EL (cell line): ENCODE measurements around the gene CCNI.
"Not testable (repeated sequence)": the region's sequence is repeated elsewhere in the genome, so short reads cannot be mapped to it uniquely, and the experiment has no call there.

Experiments
- DNase-seq: peaks from one replicate; pipeline ENCODE4 v3.0.0-alpha.2; 2016

Gene CCNI

GRCh38 chr4:77080806-77081205, 5.0 kb upstream of the CCNI start:
- not testable (repeated sequence) for DNase-seq

GRCh38 chr4:77079281-77079680, 3.5 kb upstream of the CCNI start:
- no peak for DNase-seq

GRCh38 chr4:77078401-77078800, 2.6 kb upstream of the CCNI start:
- no peak for DNase-seq

GRCh38 chr4:77076889-77077635, 1.3 kb upstream of the CCNI start:
- DNase-seq = no peak

- peak; percentile 72 for DNase-seq
Observed at GRCh38 chr4:77074981-77075855, 571 bp downstream of the CCNI start.

GRCh38 chr4:77074381-77074831, 1.4 kb downstream of the CCNI start:
- DNase-seq = no peak

- no peak for DNase-seq
Observed at GRCh38 chr4:77073981-77074380, 1.8 kb downstream of the CCNI start.

GRCh38 chr4:77073106-77073809, 2.5 kb downstream of the CCNI start:
- peak; percentile 36 for DNase-seq

- DNase-seq = no peak
Observed at GRCh38 chr4:77072195-77072753, 3.5 kb downstream of the CCNI start.

- DNase-seq = not testable (repeated sequence)
Observed at GRCh38 chr4:77069514-77069913, 6.3 kb downstream of the CCNI start.

GRCh38 chr4:77065382-77065781, 10.4 kb downstream of the CCNI start:
- DNase-seq = peak; percentile 51

- DNase-seq = no peak
Observed at GRCh38 chr4:77062856-77063255, 12.9 kb downstream of the CCNI start.

- peak; percentile 66 for DNase-seq
Observed at GRCh38 chr4:77052352-77052751, 23.4 kb downstream of the CCNI start.

- no peak for DNase-seq
Observed at GRCh38 chr4:77050962-77051361, 24.8 kb downstream of the CCNI start.

- no peak for DNase-seq
Observed at GRCh38 chr4:77047037-77047436, 28.8 kb downstream of the CCNI start.

GRCh38 chr4:77045490-77045889, 30.3 kb downstream of the CCNI start:
- DNase-seq = no peak

GRCh38 chr4:77044461-77045150, 31.2 kb downstream of the CCNI start:
- peak; percentile 56 for DNase-seq

GRCh38 chr4:77043507-77044136, 32.2 kb downstream of the CCNI start:
- peak; percentile 58 for DNase-seq

GRCh38 chr4:77040854-77041725, 34.7 kb downstream of the CCNI start:
- no peak for DNase-seq

GRCh38 chr4:77040270-77040669, 35.5 kb downstream of the CCNI start:
- peak; percentile 68 for DNase-seq

GRCh38 chr4:77039796-77040195, 36.0 kb downstream of the CCNI start:
- DNase-seq = no peak
